ENCODE data around the gene DOC2B. TPM values are rescaled to one million over a fixed set of nuclear protein-coding genes. Genes with fewer than 3 reads are reported as not detected.

Gene DOC2B
- total RNA-seq: not detected in 2 replicates

GRCh38 chr17:181245-182049 is at the start of gene DOC2B:
TSS of gene DOC2B (minus strand) at chr17:181650. CDS start at chr17:181479, 171 bp downstream.

GRCh38 chr17:137166-137807 is 44.2 kb downstream of the DOC2B start, which contains the start of gene SCGB1C2:
TSS of gene SCGB1C2 (plus strand) at chr17:137569. CDS start at chr17:137591, 22 bp downstream.

Other genes with a start within 250 kb of the DOC2B start
- not detected in 2 replicates for gene SCGB1C2, start 44.1 kb downstream of the DOC2B start, total RNA-seq
- 3.1 and 5.3 TPM in 2 replicates for gene RPH3AL, start 171.2 kb upstream of the DOC2B start, total RNA-seq

All from placental pericyte (primary cell).